ENCODE results near the gene TCF19. TPM values are rescaled to one million over a fixed set of nuclear protein-coding genes. Genes with fewer than 3 reads are reported as not detected.
"Not testable (repeated sequence)": the region's sequence is repeated elsewhere in the genome, so short reads cannot be mapped to it uniquely, and the experiment has no call there.

Gene TCF19
- total RNA-seq, 1 donor from 2014 or later = 17.3 TPM

DNA sequence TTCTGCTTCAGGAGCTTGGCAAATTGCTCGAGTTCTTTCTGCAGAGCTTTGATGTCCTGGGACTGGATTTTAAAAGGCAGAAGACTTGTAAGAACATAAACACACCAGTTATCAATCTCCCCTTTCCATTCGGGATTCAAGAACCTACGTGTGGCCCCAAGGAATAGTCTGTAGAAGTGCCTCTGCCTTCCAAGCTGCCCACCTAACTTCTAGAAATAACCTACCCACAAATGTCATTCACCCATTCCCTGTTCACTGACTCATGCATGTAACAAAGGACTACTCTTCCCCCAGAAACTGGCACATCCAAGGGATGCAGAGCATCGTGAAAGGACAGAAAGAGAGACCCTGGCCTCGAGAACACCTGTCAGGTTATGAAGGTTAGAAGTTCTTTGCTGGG lies 7.6 kb downstream of the TCF19 start:
- Mint-ChIP-seq H3K4me3 (no peak overlapping the region), H3K27me3 (no peaks in the 10 kb centered on the region), H3K27ac (peak overlapping the region; percentile 89), H3K9me3 (no peaks in the 10 kb centered on the region), H3K36me3 (ENCODE audit: low read depth) (peaks cover 6% of the 10 kb centered on the region), H3K4me1 (peaks cover 24% of the 10 kb centered on the region)
- intact Hi-C loops (cut with micrococcal nuclease) = no loop called here
- POLR2A ChIA-PET = interaction anchor here (1.2 to 2.4 kb wide), 3 partner anchors 18 to 21 kb away, joined by 3 to 7 read pairs (median 5); no protein-coding TSS in a partner anchor
- DNase-seq = no peak
- TF ChIP-seq, protein P1, sequence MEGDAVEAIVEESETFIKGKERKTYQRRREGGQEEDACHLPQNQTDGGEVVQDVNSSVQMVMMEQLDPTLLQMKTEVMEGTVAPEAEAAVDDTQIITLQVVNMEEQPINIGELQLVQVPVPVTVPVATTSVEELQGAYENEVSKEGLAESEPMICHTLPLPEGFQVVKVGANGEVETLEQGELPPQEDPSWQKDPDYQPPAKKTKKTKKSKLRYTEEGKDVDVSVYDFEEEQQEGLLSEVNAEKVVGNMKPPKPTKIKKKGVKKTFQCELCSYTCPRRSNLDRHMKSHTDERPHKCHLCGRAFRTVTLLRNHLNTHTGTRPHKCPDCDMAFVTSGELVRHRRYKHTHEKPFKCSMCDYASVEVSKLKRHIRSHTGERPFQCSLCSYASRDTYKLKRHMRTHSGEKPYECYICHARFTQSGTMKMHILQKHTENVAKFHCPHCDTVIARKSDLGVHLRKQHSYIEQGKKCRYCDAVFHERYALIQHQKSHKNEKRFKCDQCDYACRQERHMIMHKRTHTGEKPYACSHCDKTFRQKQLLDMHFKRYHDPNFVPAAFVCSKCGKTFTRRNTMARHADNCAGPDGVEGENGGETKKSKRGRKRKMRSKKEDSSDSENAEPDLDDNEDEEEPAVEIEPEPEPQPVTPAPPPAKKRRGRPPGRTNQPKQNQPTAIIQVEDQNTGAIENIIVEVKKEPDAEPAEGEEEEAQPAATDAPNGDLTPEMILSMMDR (IDR thresholded peaks at IDR 0.05) = no peak
- CTCF ChIA-PET = interaction anchor here (1.4 kb wide), 1 partner anchor 201 kb away, joined by 7 read pairs; no protein-coding TSS in a partner anchor
- no peak for ATAC-seq (ENCODE audit: low read depth)

DNA sequence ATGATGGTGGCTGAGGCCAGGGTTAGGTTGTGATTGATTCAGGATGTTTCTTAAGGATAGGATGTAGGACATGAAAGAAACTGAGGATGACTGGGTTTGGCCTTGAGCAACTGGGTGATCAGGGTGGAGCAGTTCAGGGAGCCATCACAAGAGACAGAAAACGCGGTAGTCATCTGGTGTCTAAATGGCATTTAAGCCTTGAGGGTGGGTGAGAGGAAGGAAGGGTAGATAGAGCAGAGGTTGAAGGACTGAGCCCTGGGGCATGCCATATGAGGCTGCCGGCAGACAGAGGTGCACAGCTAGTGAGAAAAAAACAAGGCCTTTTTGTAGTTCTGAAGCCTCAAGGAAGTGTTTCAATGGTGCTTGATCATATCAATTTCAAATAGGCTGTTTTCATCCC lies 10.2 kb downstream of the TCF19 start:
- ATAC-seq (ENCODE audit: low read depth) = no peak
- Mint-ChIP-seq H3K9me3 (no peaks in the 10 kb centered on the region), H3K27ac (no peak overlapping the region), H3K27me3 (no peaks in the 10 kb centered on the region), H3K4me1 (peaks cover 17% of the 10 kb centered on the region), H3K36me3 (ENCODE audit: low read depth) (no peaks in the 10 kb centered on the region), H3K4me3 (no peak overlapping the region)
- POLR2A ChIA-PET = no interaction called here
- intact Hi-C loops (cut with micrococcal nuclease) = no loop called here
- no peak for DNase-seq
- CTCF ChIA-PET = no interaction called here
- TF ChIP-seq, protein P1 (IDR thresholded peaks at IDR 0.05) = no peak

DNA sequence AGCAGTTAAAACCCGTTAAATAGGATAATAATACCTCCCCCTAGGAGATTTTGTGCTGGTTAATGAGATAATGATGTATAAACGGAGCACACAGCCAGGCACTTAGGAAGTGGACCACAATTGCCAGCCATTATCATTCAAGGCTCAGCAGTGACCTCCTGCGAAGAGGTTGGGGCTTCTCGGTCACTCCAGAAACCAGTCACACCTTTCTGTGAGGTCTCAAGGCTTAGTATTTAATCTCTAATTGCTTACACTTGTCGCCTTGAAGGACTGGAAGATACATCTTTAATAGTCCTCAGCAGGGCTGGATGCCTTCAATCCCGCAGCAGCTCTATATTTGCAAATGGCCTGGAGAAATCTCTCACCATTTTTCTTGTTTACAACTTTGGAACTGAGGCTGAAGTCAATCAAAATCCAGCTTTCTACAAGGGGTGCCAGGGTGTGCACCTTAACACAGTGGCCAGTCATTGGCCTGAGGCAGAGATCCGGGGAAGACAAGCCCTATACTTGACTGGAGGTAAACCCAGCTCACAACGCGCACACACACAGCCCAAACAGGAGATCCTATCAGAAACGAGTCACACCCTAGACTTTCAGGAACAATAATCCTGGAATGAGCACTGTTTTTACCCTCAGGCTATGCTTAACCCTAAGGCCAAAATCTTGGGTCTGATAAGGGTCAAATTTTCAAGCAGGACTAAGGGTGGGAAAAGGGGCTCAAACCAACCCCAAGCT lies 10.9 kb downstream of the TCF19 start:
- Mint-ChIP-seq H3K4me3 (no peak overlapping the region), H3K27ac (no peak overlapping the region), H3K36me3 (ENCODE audit: low read depth) (no peaks in the 10 kb centered on the region), H3K27me3 (no peaks in the 10 kb centered on the region), H3K4me1 (peaks cover 11% of the 10 kb centered on the region), H3K9me3 (no peaks in the 10 kb centered on the region)
- ChIA-PET CTCF (no interaction called here), POLR2A (no interaction called here)
- TF ChIP-seq, protein P1 (IDR thresholded peaks at IDR 0.05) = no peak
- intact Hi-C loops (cut with micrococcal nuclease) = no loop called here
- no peak for DNase-seq
- no peak for ATAC-seq (ENCODE audit: low read depth)

DNA sequence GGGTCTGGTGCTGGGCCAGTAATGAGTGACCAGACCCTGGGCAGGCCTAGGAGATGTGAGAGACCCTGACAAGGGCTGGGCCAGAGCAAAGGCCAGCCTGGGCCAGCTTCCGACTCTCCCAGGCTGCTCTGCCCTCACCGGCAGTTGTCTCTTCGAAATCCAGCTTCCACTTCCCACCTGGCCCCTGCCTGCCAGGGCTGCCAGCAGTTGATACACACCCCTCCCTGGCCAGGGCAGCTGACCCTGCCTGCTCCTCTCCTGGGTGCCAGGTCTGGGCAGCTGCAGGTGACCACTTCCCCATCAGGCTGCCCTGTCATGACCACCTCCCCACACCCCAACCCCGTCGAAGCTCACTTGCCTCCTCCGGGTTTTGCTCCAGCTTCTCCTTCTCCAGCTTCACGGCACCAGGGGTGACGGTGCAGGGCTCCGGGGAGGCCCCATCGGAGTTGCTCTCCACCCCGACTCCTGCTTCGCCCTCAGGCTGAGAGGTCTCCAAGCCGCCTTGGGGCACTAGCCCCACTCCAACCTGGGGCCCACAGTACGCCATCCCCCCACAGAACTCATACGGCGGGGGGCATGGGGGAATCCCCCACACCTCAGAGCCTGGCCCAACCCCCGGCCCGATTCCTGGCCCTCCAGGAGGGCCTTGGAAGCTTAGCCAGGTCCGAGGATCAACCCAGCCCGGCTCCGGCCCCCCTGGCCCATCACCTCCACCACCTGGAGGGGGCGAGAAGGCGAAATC lies 11.6 kb downstream of the TCF19 start:
- intact Hi-C loops (cut with micrococcal nuclease); H3K27me3 Mint-ChIP-seq; H3K4me1 Mint-ChIP-seq; DNase-seq; POLR2A ChIA-PET; H3K9me3 Mint-ChIP-seq; ATAC-seq (ENCODE audit: low read depth); H3K36me3 Mint-ChIP-seq (ENCODE audit: low read depth); H3K27ac Mint-ChIP-seq; H3K4me3 Mint-ChIP-seq; CTCF ChIA-PET: not testable (repeated sequence)

DNA sequence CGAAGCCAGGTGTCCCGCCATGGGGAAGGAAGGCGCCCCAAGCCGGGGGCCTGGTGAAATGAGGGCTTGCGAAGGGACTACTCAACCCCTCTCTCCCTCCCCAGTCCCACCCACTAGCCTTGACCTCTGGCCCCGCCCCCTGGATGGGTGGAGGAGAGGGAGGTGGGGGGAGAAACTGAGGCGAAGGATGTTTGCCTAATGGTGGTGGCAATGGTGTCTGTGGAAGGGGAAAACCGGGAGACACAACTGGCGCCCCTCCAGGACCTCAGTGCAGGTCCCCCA lies 12.2 kb downstream of the TCF19 start, which contains the start of gene POU5F1:
Gene POU5F1 (minus strand): TSS at position 83 of the 282 bp plus-strand sequence. CDS start 62 bp downstream, at position 21.
- no peak within 1 kb of the TSS for H3K4me3 Mint-ChIP-seq
- intact Hi-C loops (cut with micrococcal nuclease) = no loop called here
- ATAC-seq (ENCODE audit: low read depth) = no peak
- no peaks in the 10 kb centered on the region for H3K9me3 Mint-ChIP-seq
- H3K4me1 Mint-ChIP-seq = peaks cover 3% of the 10 kb centered on the region
- H3K36me3 Mint-ChIP-seq (ENCODE audit: low read depth) = no peaks in the 10 kb centered on the region
- ChIA-PET CTCF (no interaction called here), POLR2A (no interaction called here)
- no peak for DNase-seq
- TF ChIP-seq, protein P1 (IDR thresholded peaks at IDR 0.05) = no peak
- H3K27ac Mint-ChIP-seq = no peak within 1 kb of the TSS
- H3K27me3 Mint-ChIP-seq = no peaks in the 10 kb centered on the region

Measured in activated B cell treated with CpG ODN at 0.5 μM for 24 hours (primary cell).